CD4-positive, alpha-beta T cell (primary cell): ENCODE measurements around the gene ZNF785. TPM values are rescaled to one million over a fixed set of nuclear protein-coding genes. Genes with fewer than 3 reads are reported as not detected.

Experiments
- ATAC-seq: fragments of 200-7000 bp; cut with Tn5 transposase; one replicate; pipeline ENCODE4 v1.10.0; 2022; ENCODE audit warnings: mild to moderate bottlenecking; ENCODE audit not compliant: poor library complexity
- CTCF ChIA-PET: fragments of 350-600 bp; sonication (Branson Sonifier 250); formaldehyde crosslinking; loops from one replicate; lab custom pipeline; 2021; ENCODE audit warnings: antibody characterized with exemption, inconsistent platforms; lab: Charles Lee
- POLR2A ChIA-PET: fragments of 350-600 bp; sonication (Branson Sonifier 250); formaldehyde crosslinking; loops from one replicate; lab custom pipeline; 2021; ENCODE audit warnings: antibody characterized with exemption, inconsistent platforms; lab: Charles Lee
- DNase-seq, 14 experiments: peaks; one replicate each; pipeline ENCODE4 v3.0.0-alpha.2; 2013 to 2020; ENCODE audit warnings: mixed read lengths in 2 of 14
- H3K27ac ChIP-seq, 2 donors: one replicate each; pipeline versions ENCODE4 v1.5.1 to v1.7.0; 2013; ENCODE audit warnings: low read length in 2 of 2, low read depth in 1 of 2, mild to moderate bottlenecking in 1 of 2
- H3K27me3 ChIP-seq, 2 experiments: 1 replicate in 1 of 2; 2 replicates in 1 of 2; pipeline versions ENCODE4 v1.6.1 to v1.7.0; 2013; ENCODE audit warnings: low read length in 2 of 2, control low read depth in 1 of 2, mild to moderate bottlenecking in 1 of 2, moderate library complexity in 1 of 2; ENCODE audit not compliant: insufficient read depth in 2 of 2, control insufficient read depth in 1 of 2
- H3K36me3 ChIP-seq: one replicate; pipeline ENCODE4 v1.6.1; 2013; ENCODE audit warnings: low read length, control low read depth; ENCODE audit not compliant: insufficient read depth
- H3K4me1 ChIP-seq: one replicate; pipeline ENCODE4 v1.6.1; 2013; ENCODE audit warnings: low read length, control low read depth; ENCODE audit not compliant: insufficient read depth
- H3K4me3 ChIP-seq: one replicate; pipeline ENCODE4 v1.5.1; 2013; ENCODE audit warnings: mild to moderate bottlenecking, low read length, moderate library complexity
- H3K9me3 ChIP-seq, 2 experiments: 1 replicate in 1 of 2; 2 replicates in 1 of 2; pipeline versions ENCODE4 v1.6.1 to v1.7.0; 2013; ENCODE audit warnings: low read length in 2 of 2, mild to moderate bottlenecking in 2 of 2, control low read depth in 1 of 2, moderate library complexity in 1 of 2; ENCODE audit not compliant: control insufficient read depth in 1 of 2, insufficient read depth in 1 of 2
- H3K27ac Mint-ChIP-seq: one replicate; pipeline ENCODE4 v1.8.0; 2020; ENCODE audit warnings: mixed read lengths
- H3K27me3 Mint-ChIP-seq: one replicate; pipeline ENCODE4 v1.8.0; 2021; ENCODE audit warnings: mixed read lengths
- H3K36me3 Mint-ChIP-seq: one replicate; pipeline ENCODE4 v1.8.0; 2021; ENCODE audit warnings: low read depth, mixed read lengths
- H3K4me1 Mint-ChIP-seq: one replicate; pipeline ENCODE4 v1.8.0; 2021; ENCODE audit warnings: low read depth, mixed read lengths
- H3K4me3 Mint-ChIP-seq: one replicate; pipeline ENCODE4 v1.8.0; 2020; ENCODE audit warnings: mild to moderate bottlenecking, mixed read lengths
- H3K9me3 Mint-ChIP-seq: one replicate; pipeline ENCODE4 v1.8.0; 2020; ENCODE audit warnings: mixed read lengths
- intact Hi-C, 2 experiments: fragments of 100-400 bp; cut with DNase I in 1 of 2; cut with micrococcal nuclease in 1 of 2; formaldehyde crosslinking; loops; one replicate each; pipeline versions ENCODE4 v1.15.1 to v1.9.0; 2023 to 2025; cut with DNase I, micrococcal nuclease
- total RNA-seq, 174 experiments: library from RNA in 2 of 174; stranded (reverse) in 2 of 174; gene quantifications; one replicate each; pipeline ENCODE4 v1.2.3 and lab custom pipeline; 2021 to 2026
- TF ChIP-seq, protein P1 (sequence below): fragments of 200-600 bp; IDR thresholded peaks from one replicate; pipeline ENCODE4 v1.8.0; 2022; ENCODE audit warnings: antibody characterized with exemption, mild to moderate bottlenecking

The ZNF785 gene
- total RNA-seq, 2 experiments from 2014 or later = 6.6 to 7.7 TPM

GRCh38 chr16:30619638-30620037 is 34.1 kb upstream of the ZNF785 start:
- Mint-ChIP-seq H3K9me3 (no peaks in the 10 kb centered on the region), H3K27me3 (no peaks in the 10 kb centered on the region), H3K4me3 (no peak overlapping the region), H3K27ac (no peak overlapping the region), H3K4me1 (no peaks in the 10 kb centered on the region), H3K36me3 (no peaks in the 10 kb centered on the region)
- Histone ChIP-seq H3K27me3 (no peaks in the 10 kb centered on the region), H3K4me3 (no peak overlapping the region), H3K36me3 (no peaks in the 10 kb centered on the region), H3K9me3 (peaks cover 0 to 3% of the 10 kb centered on the region in 2 experiments), H3K4me1 (no peaks in the 10 kb centered on the region), H3K27ac (no peak overlapping the region)
- ChIA-PET CTCF (no interaction called here), POLR2A (interaction anchor here (1.0 to 1.2 kb wide), 2 partner anchors 9 kb away, joined by 3 to 4 read pairs; partner anchors contain the start of gene ZNF689)
- no peak for ATAC-seq
- TF ChIP-seq, protein P1, sequence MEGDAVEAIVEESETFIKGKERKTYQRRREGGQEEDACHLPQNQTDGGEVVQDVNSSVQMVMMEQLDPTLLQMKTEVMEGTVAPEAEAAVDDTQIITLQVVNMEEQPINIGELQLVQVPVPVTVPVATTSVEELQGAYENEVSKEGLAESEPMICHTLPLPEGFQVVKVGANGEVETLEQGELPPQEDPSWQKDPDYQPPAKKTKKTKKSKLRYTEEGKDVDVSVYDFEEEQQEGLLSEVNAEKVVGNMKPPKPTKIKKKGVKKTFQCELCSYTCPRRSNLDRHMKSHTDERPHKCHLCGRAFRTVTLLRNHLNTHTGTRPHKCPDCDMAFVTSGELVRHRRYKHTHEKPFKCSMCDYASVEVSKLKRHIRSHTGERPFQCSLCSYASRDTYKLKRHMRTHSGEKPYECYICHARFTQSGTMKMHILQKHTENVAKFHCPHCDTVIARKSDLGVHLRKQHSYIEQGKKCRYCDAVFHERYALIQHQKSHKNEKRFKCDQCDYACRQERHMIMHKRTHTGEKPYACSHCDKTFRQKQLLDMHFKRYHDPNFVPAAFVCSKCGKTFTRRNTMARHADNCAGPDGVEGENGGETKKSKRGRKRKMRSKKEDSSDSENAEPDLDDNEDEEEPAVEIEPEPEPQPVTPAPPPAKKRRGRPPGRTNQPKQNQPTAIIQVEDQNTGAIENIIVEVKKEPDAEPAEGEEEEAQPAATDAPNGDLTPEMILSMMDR = no peak
- intact Hi-C loops = no loop called here
- no peak for DNase-seq

GRCh38 chr16:30619202-30619601 is 33.7 kb upstream of the ZNF785 start:
- H3K4me3 ChIP-seq = no peak overlapping the region
- intact Hi-C loops = no loop called here
- Mint-ChIP-seq H3K27me3 (no peaks in the 10 kb centered on the region), H3K4me3 (no peak overlapping the region), H3K36me3 (no peaks in the 10 kb centered on the region), H3K9me3 (no peaks in the 10 kb centered on the region), H3K4me1 (no peaks in the 10 kb centered on the region), H3K27ac (no peak overlapping the region)
- H3K36me3 ChIP-seq = no peaks in the 10 kb centered on the region
- H3K9me3 ChIP-seq = peaks cover 0 to 1% of the 10 kb centered on the region in 2 experiments
- ATAC-seq (no peak), DNase-seq (no peak)
- H3K27ac ChIP-seq = no peak overlapping the region
- no peaks in the 10 kb centered on the region for H3K4me1 ChIP-seq
- TF ChIP-seq, protein P1 = no peak
- ChIA-PET POLR2A (interaction anchor here (1.0 to 1.2 kb wide), 2 partner anchors 9 kb away, joined by 3 to 4 read pairs; partner anchors contain the start of gene ZNF689), CTCF (no interaction called here)
- no peaks in the 10 kb centered on the region for H3K27me3 ChIP-seq

GRCh38 chr16:30615358-30616091 is 30.0 kb upstream of the ZNF785 start:
- CTCF ChIA-PET = interaction anchor here (0.6 to 2.3 kb wide), 15 partner anchors 9 to 430 kb away, joined by 3 to 10 read pairs (median 4); partner anchors contain the start of genes DCTPP1 and PRR14
- no peaks in the 10 kb centered on the region for H3K9me3 ChIP-seq
- H3K27ac ChIP-seq = no peak overlapping the region
- no peaks in the 10 kb centered on the region for H3K27me3 Mint-ChIP-seq
- TF ChIP-seq, protein P1 = peak; percentile 36
- peaks cover 7% of the 10 kb centered on the region for H3K4me1 ChIP-seq
- H3K27ac Mint-ChIP-seq = no peak overlapping the region
- peaks cover 2% of the 10 kb centered on the region for H3K4me1 Mint-ChIP-seq
- H3K36me3 Mint-ChIP-seq = no peaks in the 10 kb centered on the region
- no peaks in the 10 kb centered on the region for H3K36me3 ChIP-seq
- POLR2A ChIA-PET = interaction anchor here (1.0 to 1.5 kb wide), 3 partner anchors 35 to 58 kb away, joined by 3 to 4 read pairs (median 3); partner anchors contain the start of genes PRR14 and ZNF688
- H3K4me3 ChIP-seq = no peak overlapping the region
- peak; percentile 84 for ATAC-seq
- H3K4me3 Mint-ChIP-seq = no peak overlapping the region
- DNase-seq = peak; percentile 41 to 82 (median 60)
- no peaks in the 10 kb centered on the region for H3K27me3 ChIP-seq
- no peaks in the 10 kb centered on the region for H3K9me3 Mint-ChIP-seq
- intact Hi-C loops = no loop called here
